ENCODE data around the gene IQCE.

The IQCE gene

GRCh38 chr7:2657920-2658671 lies 99.3 kb downstream of the IQCE start:
- no peak for DNase-seq

GRCh38 chr7:2658941-2659340 lies 100.2 kb downstream of the IQCE start:
- no peak for DNase-seq

GRCh38 chr7:2659556-2660358 lies 101.0 kb downstream of the IQCE start:
- peak in 3 of 56 donors; percentile 35 to 53 (median 36) for DNase-seq

- DNase-seq, result no peak
These were observed 101.7 kb downstream of the IQCE start for GRCh38 chr7:2660359-2661095.

GRCh38 chr7:2661096-2661449 lies 102.3 kb downstream of the IQCE start:
- DNase-seq, result no peak

- peak in 1 of 56 donors; percentile 37 for DNase-seq
These were observed 103.0 kb downstream of the IQCE start for GRCh38 chr7:2661602-2662272.

- peak in 1 of 56 donors; percentile 18 for DNase-seq
These were observed 103.7 kb downstream of the IQCE start for GRCh38 chr7:2662273-2663120.

GRCh38 chr7:2663121-2663886 lies 104.5 kb downstream of the IQCE start:
- peak in 11 of 56 donors; percentile 5 to 64 (median 33) for DNase-seq

- DNase-seq, result no peak
These were observed 105.2 kb downstream of the IQCE start for GRCh38 chr7:2663960-2664359.

Measured in nucleus accumbens (tissue), 56 donors.